Testis (tissue), 2 donors: ENCODE results near the gene SLC4A4.

Experiments used
- CTCF ChIP-seq, 3 experiments: fragments of 450-650 bp in 2 of 3; fragments of 200-600 bp in 1 of 3; sonication (generic) in 1 of 3; IDR thresholded peaks; one replicate each; pipeline ENCODE4 v1.5.1; 2016 to 2019; ENCODE audit warnings: antibody characterized with exemption in 3 of 3, mild to moderate bottlenecking in 2 of 3, moderate library complexity in 1 of 3
- POLR2A ChIP-seq: fragments of 450-650 bp; IDR thresholded peaks from one replicate; pipeline ENCODE4 v1.6.1; 2017; ENCODE audit warnings: antibody characterized with exemption, mild to moderate bottlenecking, moderate library complexity

GRCh38 chr4:71400810-71401209 is 62.0 kb downstream of the SLC4A4 start:
- no peak for TF ChIP-seq CTCF (IDR thresholded peaks at IDR 0.05)
- TF ChIP-seq POLR2A, result no peak
